Tibial nerve (tissue), 4 donors: ENCODE data around the gene ACTR1A.

Experiments used
- EP300 ChIP-seq, 2 donors: sonication (generic); formaldehyde crosslinking; IDR thresholded peaks; one replicate each; pipeline ENCODE4 v1.6.1; 2017; ENCODE audit warnings: antibody characterized with exemption in 2 of 2, mild to moderate bottlenecking in 1 of 2
- POLR2A ChIP-seq, 2 donors: fragments of 450-650 bp; IDR thresholded peaks; one replicate each; pipeline ENCODE4 v1.6.1; 2017; ENCODE audit warnings: antibody characterized with exemption in 2 of 2, mild to moderate bottlenecking in 2 of 2, moderate library complexity in 2 of 2
- TF ChIP-seq, protein P1 (sequence below), 5 experiments: fragments of 200-600 bp in 3 of 5; fragments of 450-650 bp in 2 of 5; sonication (generic) in 3 of 5; IDR thresholded peaks; one replicate each; pipeline ENCODE4 v1.5.1; 2016 to 2019; ENCODE audit warnings: antibody characterized with exemption in 5 of 5, mild to moderate bottlenecking in 3 of 5, moderate library complexity in 2 of 5

- TF ChIP-seq, protein P1, sequence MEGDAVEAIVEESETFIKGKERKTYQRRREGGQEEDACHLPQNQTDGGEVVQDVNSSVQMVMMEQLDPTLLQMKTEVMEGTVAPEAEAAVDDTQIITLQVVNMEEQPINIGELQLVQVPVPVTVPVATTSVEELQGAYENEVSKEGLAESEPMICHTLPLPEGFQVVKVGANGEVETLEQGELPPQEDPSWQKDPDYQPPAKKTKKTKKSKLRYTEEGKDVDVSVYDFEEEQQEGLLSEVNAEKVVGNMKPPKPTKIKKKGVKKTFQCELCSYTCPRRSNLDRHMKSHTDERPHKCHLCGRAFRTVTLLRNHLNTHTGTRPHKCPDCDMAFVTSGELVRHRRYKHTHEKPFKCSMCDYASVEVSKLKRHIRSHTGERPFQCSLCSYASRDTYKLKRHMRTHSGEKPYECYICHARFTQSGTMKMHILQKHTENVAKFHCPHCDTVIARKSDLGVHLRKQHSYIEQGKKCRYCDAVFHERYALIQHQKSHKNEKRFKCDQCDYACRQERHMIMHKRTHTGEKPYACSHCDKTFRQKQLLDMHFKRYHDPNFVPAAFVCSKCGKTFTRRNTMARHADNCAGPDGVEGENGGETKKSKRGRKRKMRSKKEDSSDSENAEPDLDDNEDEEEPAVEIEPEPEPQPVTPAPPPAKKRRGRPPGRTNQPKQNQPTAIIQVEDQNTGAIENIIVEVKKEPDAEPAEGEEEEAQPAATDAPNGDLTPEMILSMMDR (IDR thresholded peaks at IDR 0.05) = no peak
- TF ChIP-seq EP300 (IDR thresholded peaks at IDR 0.05) = no peak
- TF ChIP-seq POLR2A (IDR thresholded peaks at IDR 0.05) = no peak
Measured at GRCh38 chr10:102524746-102525145, 22.2 kb upstream of the ACTR1A start.
